Esophagus squamous epithelium (tissue), 5 donors: Measurements from ENCODE around the gene RIMKLB. TPM values are rescaled to one million over a fixed set of nuclear protein-coding genes. Genes with fewer than 3 reads are reported as not detected.
"Not testable (repeated sequence)": the region's sequence is repeated elsewhere in the genome, so short reads cannot be mapped to it uniquely, and the experiment has no call there.

Experiments
- DNase-seq: peaks from one replicate; lab custom pipeline; 2025; lab: John Stamatoyannopoulos, UW
- H3K27ac ChIP-seq, 4 donors: fragments of 200-600 bp; sonication (generic); one replicate each; pipeline ENCODE4 v1.5.1; 2016 to 2019; ENCODE audit warnings: mild to moderate bottlenecking in 1 of 4
- H3K27me3 ChIP-seq, 4 donors: fragments of 200-600 bp; sonication (generic); 1 replicate in 3 of 4; 2 replicates in 1 of 4; pipeline versions ENCODE4 v1.5.1 to v1.6.0; 2017 to 2021; ENCODE audit warnings: antibody characterized with exemption in 1 of 4
- H3K36me3 ChIP-seq, 3 donors: fragments of 200-600 bp; sonication (generic); one replicate each; pipeline ENCODE4 v1.5.1; 2016 to 2019
- H3K4me1 ChIP-seq, 3 donors: fragments of 200-600 bp; sonication (generic); one replicate each; pipeline ENCODE4 v1.5.1; 2017 to 2019
- H3K4me3 ChIP-seq, 4 donors: fragments of 200-600 bp; sonication (generic); 1 replicate in 3 of 4; 2 replicates in 1 of 4; pipeline ENCODE4 v1.5.1; 2016 to 2019; ENCODE audit warnings: mild to moderate bottlenecking in 2 of 4, moderate library complexity in 1 of 4
- H3K9me3 ChIP-seq, 3 donors: fragments of 200-600 bp; sonication (generic); one replicate each; pipeline ENCODE4 v1.5.1; 2016 to 2019
- CTCF ChIP-seq, 6 experiments: fragments of 450-650 bp in 4 of 6; fragments of 200-600 bp in 2 of 6; sonication (generic) in 2 of 6; IDR thresholded peaks; one replicate each; pipeline ENCODE4 v1.5.1; 2016 to 2019; ENCODE audit warnings: antibody characterized with exemption in 6 of 6, mild to moderate bottlenecking in 4 of 6, moderate library complexity in 4 of 6
- POLR2A ChIP-seq, 4 donors: fragments of 450-650 bp; IDR thresholded peaks; one replicate each; pipeline ENCODE4 v1.6.1; 2017; ENCODE audit warnings: antibody characterized with exemption in 4 of 4, mild to moderate bottlenecking in 4 of 4, moderate library complexity in 3 of 4
- WGBS, 2 donors: methylation state at CpG; one replicate each; pipeline ENCODE4 v1.1.5; 2018; 5-methylcytosine and 5-hydroxymethylcytosine counted together
- intact Hi-C: fragments of 100-400 bp; cut with DNase I; formaldehyde crosslinking; loops from one replicate; pipeline ENCODE4 v1.15.0; 2022
- total RNA-seq, 4 donors: library from RNA; depleted of rRNA; stranded (reverse); fragments of >200 nt; gene quantifications; one replicate each; pipeline ENCODE4 v1.1.0, GENCODE V29; 2016
- donor health status: DM: yes; HTN: yes; CAD: no.

RIMKLB gene
- total RNA-seq, 4 donors from 2014 or later: 8.0 to 37.8 (median 15.0) TPM

- intact Hi-C loops, H3K27ac ChIP-seq, H3K4me3 ChIP-seq, H3K9me3 ChIP-seq, H3K36me3 ChIP-seq, DNase-seq, H3K27me3 ChIP-seq: not testable (repeated sequence)
- WGBS, 2 donors: 76 to 78% methylated on average over 7 of the region's 7 CpGs
- H3K4me1 ChIP-seq: peaks cover 0 to 15% (median 0%) of the 10 kb centered on the region in 3 donors
Observed at GRCh38 chr12:8810112-8810511, 112.3 kb downstream of the RIMKLB start.

GRCh38 chr12:8813572-8814357 lies 116.0 kb downstream of the RIMKLB start:
- H3K27me3 ChIP-seq: no peaks in the 10 kb centered on the region
- DNase-seq: no peak
- no peak overlapping the region for H3K4me3 ChIP-seq
- intact Hi-C loops: no loop called here
- TF ChIP-seq CTCF (IDR thresholded peaks at IDR 0.05) (no peak), POLR2A (IDR thresholded peaks at IDR 0.05) (no peak)
- peaks cover 5 to 40% (median 6%) of the 10 kb centered on the region in 3 donors for H3K4me1 ChIP-seq
- no peaks in the 10 kb centered on the region for H3K36me3 ChIP-seq
- peak overlapping the region in 3 of 4 donors; percentile 51 to 74 (median 71) for H3K27ac ChIP-seq
- WGBS, 2 donors: 78 to 80% methylated on average over 5 of the region's 5 CpGs
- H3K9me3 ChIP-seq: no peaks in the 10 kb centered on the region

- 78 to 89% methylated on average over 1 to 3 of the region's 3 CpGs for WGBS, 2 donors
- peak overlapping the region in 3 of 4 donors; percentile 45 to 90 (median 88) for H3K27ac ChIP-seq
Observed at GRCh38 chr12:8816448-8817050, 118.8 kb downstream of the RIMKLB start.

GRCh38 chr12:8817856-8818255 lies 120.1 kb downstream of the RIMKLB start:
- no peak for DNase-seq
- no peaks in the 10 kb centered on the region for H3K36me3 ChIP-seq
- intact Hi-C loops: no loop called here
- no peaks in the 10 kb centered on the region for H3K9me3 ChIP-seq
- H3K4me3 ChIP-seq: no peak overlapping the region
- H3K27me3 ChIP-seq: no peaks in the 10 kb centered on the region
- peak overlapping the region; percentile 44 to 90 (median 66) for H3K27ac ChIP-seq
- H3K4me1 ChIP-seq: peaks cover 10 to 78% (median 19%) of the 10 kb centered on the region in 3 donors
- 80 to 92% methylated on average over 1 of the region's 1 CpG for WGBS, 2 donors
- no peak for TF ChIP-seq POLR2A (IDR thresholded peaks at IDR 0.05)
- no peak for TF ChIP-seq CTCF (IDR thresholded peaks at IDR 0.05)

More at GRCh38 chr12:8816448-8817050, 118.8 kb downstream of the RIMKLB start:
- no peak overlapping the region for H3K4me3 ChIP-seq
- H3K36me3 ChIP-seq: no peaks in the 10 kb centered on the region
- peaks cover 10 to 68% (median 19%) of the 10 kb centered on the region in 3 donors for H3K4me1 ChIP-seq
- no peak for DNase-seq
- TF ChIP-seq CTCF (IDR thresholded peaks at IDR 0.05) (no peak), POLR2A (IDR thresholded peaks at IDR 0.05) (no peak)
- intact Hi-C loops: no loop called here
- no peaks in the 10 kb centered on the region for H3K27me3 ChIP-seq
- H3K9me3 ChIP-seq: no peaks in the 10 kb centered on the region

- peak overlapping the region in 3 of 4 donors; percentile 45 to 90 (median 88) for H3K27ac ChIP-seq
- intact Hi-C loops: no loop called here
Observed at GRCh38 chr12:8818526-8818925, 120.7 kb downstream of the RIMKLB start.

More at GRCh38 chr12:8818526-8818925, 120.7 kb downstream of the RIMKLB start:
- no peak for DNase-seq
- H3K9me3 ChIP-seq: no peaks in the 10 kb centered on the region
- no peaks in the 10 kb centered on the region for H3K36me3 ChIP-seq
- H3K4me1 ChIP-seq: peaks cover 10 to 80% (median 22%) of the 10 kb centered on the region in 3 donors
- 80 to 86% methylated on average over 2 of the region's 2 CpGs for WGBS, 2 donors
- H3K27me3 ChIP-seq: no peaks in the 10 kb centered on the region
- TF ChIP-seq POLR2A (IDR thresholded peaks at IDR 0.05): no peak
- TF ChIP-seq CTCF (IDR thresholded peaks at IDR 0.05): no peak
- no peak overlapping the region for H3K4me3 ChIP-seq
